Spleen (tissue), 7 donors: Measurements from ENCODE around the gene KCTD21.

ENCODE experiments used
- POLR2A ChIP-seq, 3 donors: fragments of 450-650 bp; IDR thresholded peaks; one replicate each; pipeline ENCODE4 v1.5.1; 2017; ENCODE audit warnings: antibody characterized with exemption in 3 of 3, mild to moderate bottlenecking in 1 of 3
- POLR2AphosphoS5 ChIP-seq, 3 donors: sonication (generic); formaldehyde crosslinking; IDR thresholded peaks; one replicate each; pipeline ENCODE4 v1.5.1; 2017; ENCODE audit warnings: antibody characterized with exemption in 3 of 3
- TF ChIP-seq, protein P1 (sequence below), 11 experiments: fragments of 200-600 bp in 7 of 11; fragments of 450-650 bp in 4 of 11; sonication (generic) in 4 of 11; IDR thresholded peaks in 8 of 11; conservative IDR thresholded peaks in 3 of 11; 1 replicate in 7 of 11; 2 replicates in 4 of 11; pipeline versions ENCODE4 v1.4.0 to v1.8.0; 2016 to 2021; ENCODE audit warnings: antibody characterized with exemption in 11 of 11, inconsistent platforms in 4 of 11, mild to moderate bottlenecking in 1 of 11
- donor health status: DM: no; HTN: no; CAD: no; lungs with moderate emphysema.
- donor health status: DM: no; HTN: no; CAD: no.
- donor health status: DM: no; HTN: no; CAD: no.

DNA sequence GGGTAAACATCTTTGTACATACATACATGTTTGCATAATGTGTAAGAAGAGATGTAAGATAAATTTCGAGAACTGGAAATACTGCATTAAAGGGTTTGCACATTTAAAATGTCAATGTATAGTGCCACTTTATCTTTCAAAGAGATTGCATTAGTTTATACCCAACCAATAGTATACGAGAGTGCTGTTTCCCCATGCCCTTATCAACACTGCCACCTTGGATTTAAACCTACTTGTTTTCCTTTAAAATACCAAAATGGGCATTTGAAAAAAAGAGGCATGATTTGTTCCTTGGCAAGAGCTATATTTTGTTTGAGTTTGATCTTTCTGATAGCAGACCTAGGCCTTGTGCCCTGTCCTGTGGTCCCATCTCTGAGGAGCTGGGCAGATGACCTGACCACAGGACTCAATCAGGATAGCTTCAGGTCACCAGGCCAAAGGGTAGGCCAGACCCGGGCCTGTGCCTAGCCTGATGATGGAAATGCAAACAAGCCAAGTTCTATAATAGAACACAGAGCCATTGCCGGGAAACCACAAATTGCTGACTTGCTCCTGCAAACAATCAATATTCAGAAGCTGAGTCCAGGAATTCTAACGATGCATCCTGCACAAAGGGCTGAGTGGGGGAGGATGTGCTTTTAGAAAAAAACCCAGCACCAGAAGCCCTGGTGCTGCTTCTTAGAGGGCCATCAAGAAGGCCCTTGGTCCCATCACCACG is 32.1 kb downstream of the KCTD21 start:
- TF ChIP-seq, protein P1, sequence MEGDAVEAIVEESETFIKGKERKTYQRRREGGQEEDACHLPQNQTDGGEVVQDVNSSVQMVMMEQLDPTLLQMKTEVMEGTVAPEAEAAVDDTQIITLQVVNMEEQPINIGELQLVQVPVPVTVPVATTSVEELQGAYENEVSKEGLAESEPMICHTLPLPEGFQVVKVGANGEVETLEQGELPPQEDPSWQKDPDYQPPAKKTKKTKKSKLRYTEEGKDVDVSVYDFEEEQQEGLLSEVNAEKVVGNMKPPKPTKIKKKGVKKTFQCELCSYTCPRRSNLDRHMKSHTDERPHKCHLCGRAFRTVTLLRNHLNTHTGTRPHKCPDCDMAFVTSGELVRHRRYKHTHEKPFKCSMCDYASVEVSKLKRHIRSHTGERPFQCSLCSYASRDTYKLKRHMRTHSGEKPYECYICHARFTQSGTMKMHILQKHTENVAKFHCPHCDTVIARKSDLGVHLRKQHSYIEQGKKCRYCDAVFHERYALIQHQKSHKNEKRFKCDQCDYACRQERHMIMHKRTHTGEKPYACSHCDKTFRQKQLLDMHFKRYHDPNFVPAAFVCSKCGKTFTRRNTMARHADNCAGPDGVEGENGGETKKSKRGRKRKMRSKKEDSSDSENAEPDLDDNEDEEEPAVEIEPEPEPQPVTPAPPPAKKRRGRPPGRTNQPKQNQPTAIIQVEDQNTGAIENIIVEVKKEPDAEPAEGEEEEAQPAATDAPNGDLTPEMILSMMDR (IDR thresholded peaks at IDR 0.05 in 8 of 11, conservative IDR thresholded peaks at IDR 0.05 in 3 of 11) = no peak
- TF ChIP-seq POLR2A (IDR thresholded peaks at IDR 0.05) = no peak
- no peak for TF ChIP-seq POLR2AphosphoS5 (IDR thresholded peaks at IDR 0.05)
